Natural killer cell (primary cell): ENCODE results near the gene CD37. TPM values are rescaled to one million over a fixed set of nuclear protein-coding genes. Genes with fewer than 3 reads are reported as not detected.
A peak's percentile ranks its signal among the peaks of the same experiment; 100 is the strongest.
"Not testable (repeated sequence)": the region's sequence is repeated elsewhere in the genome, so short reads cannot be mapped to it uniquely, and the experiment has no call there.

Source experiments
- ATAC-seq, 3 donors: fragments of 150-1000 bp in 2 of 3; fragments of 200-7000 bp in 1 of 3; cut with Tn5 transposase; 1 replicate in 1 of 3; 2 replicates in 2 of 3; pipeline ENCODE4 v1.10.0; 2021; ENCODE audit warnings: mild to moderate bottlenecking in 2 of 3, moderate library complexity in 2 of 3
- DNase-seq, 2 donors: peaks; one replicate each; pipeline versions ENCODE4 v3.0.0 to v3.0.0-alpha.2; 2013 to 2021; ENCODE audit warnings: mixed read lengths in 1 of 2
- H3K27ac ChIP-seq: one replicate; pipeline ENCODE4 v1.5.1; 2013; ENCODE audit warnings: mild to moderate bottlenecking, low read length
- H3K27me3 ChIP-seq: one replicate; pipeline ENCODE4 v1.6.1; 2013; ENCODE audit warnings: low read length; ENCODE audit not compliant: control insufficient read depth, insufficient read depth
- H3K36me3 ChIP-seq: one replicate; pipeline ENCODE4 v1.6.1; 2013; ENCODE audit warnings: low read length; ENCODE audit not compliant: control insufficient read depth, insufficient read depth
- H3K4me1 ChIP-seq: one replicate; pipeline ENCODE4 v1.6.1; 2013; ENCODE audit warnings: low read length; ENCODE audit not compliant: control insufficient read depth, insufficient read depth
- H3K4me3 ChIP-seq: one replicate; pipeline ENCODE4 v1.5.1; 2013; ENCODE audit warnings: low read length
- H3K9me3 ChIP-seq: one replicate; pipeline ENCODE4 v1.6.1; 2013; ENCODE audit warnings: low read length; ENCODE audit not compliant: control insufficient read depth, insufficient read depth
- H3K27ac Mint-ChIP-seq, 2 donors: one replicate each; pipeline ENCODE4 v1.8.0; 2022; ENCODE audit warnings: mild to moderate bottlenecking in 2 of 2, mixed read lengths in 2 of 2, moderate library complexity in 1 of 2
- H3K27me3 Mint-ChIP-seq, 2 donors: one replicate each; pipeline ENCODE4 v1.8.0; 2022; ENCODE audit warnings: low read depth in 2 of 2, mixed read lengths in 2 of 2
- H3K36me3 Mint-ChIP-seq: one replicate; pipeline ENCODE4 v1.8.0; 2022; ENCODE audit warnings: mixed read lengths
- H3K4me1 Mint-ChIP-seq, 2 donors: one replicate each; pipeline ENCODE4 v1.8.0; 2022; ENCODE audit warnings: mixed read lengths in 2 of 2
- H3K4me3 Mint-ChIP-seq: one replicate; pipeline ENCODE4 v1.8.0; 2022; ENCODE audit warnings: mild to moderate bottlenecking, moderate library complexity, mixed read lengths
- H3K9me3 Mint-ChIP-seq, 2 donors: one replicate each; pipeline ENCODE4 v1.8.0; 2022; ENCODE audit warnings: mixed read lengths in 2 of 2
- WGBS: methylation state at CpG from one replicate; pipeline ENCODE4 v1.1.7; 2013; ENCODE audit warnings: missing lambda C conversion rate; ENCODE audit not compliant: insufficient coverage; 5-methylcytosine and 5-hydroxymethylcytosine counted together
- intact Hi-C: fragments of 100-400 bp; cut with micrococcal nuclease; formaldehyde crosslinking; loops from one replicate; pipeline ENCODE4 v1.14.2; 2022
- total RNA-seq, 4 donors: library from RNA; stranded (reverse); fragments of 120-200 nt in 1 of 4; gene quantifications; one replicate each; pipeline versions ENCODE4 v1.2.3 to v1.2.4, GENCODE V29; 2013 to 2022
- TF ChIP-seq, protein P1 (sequence below): fragments of 200-600 bp; IDR thresholded peaks from one replicate; pipeline ENCODE4 v1.8.0; 2022; ENCODE audit warnings: antibody characterized with exemption

Gene CD37
- total RNA-seq, 3 donors from 2014 or later (not counting 1 experiment from before 2014, with no cell fraction given), result 322 to 392 (median 359) TPM

DNA sequence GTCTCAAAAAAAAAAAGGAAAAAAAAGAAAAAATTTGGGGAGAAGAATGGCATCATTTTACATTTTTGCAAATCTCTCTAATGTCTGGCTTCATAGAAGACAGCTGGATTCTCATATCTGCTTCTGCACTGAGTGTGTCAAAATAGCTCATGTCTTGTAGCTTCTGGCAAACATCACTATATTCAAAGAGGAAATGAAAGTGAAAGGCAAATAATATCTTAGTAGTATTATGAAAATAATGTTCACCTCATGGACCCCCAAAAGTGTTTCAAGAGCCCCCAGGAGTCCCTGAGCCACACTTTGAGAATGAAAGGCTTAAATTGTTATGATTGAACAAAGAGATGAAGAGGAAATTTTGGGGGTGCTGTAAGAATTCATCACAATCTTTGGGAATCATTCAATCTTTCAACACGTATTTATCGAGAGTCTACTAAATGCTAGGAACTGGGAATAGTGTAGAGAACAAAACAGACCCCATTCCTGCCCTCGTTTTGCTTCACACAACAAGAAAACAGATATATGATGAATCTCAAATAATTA lies 9.0 kb upstream of the CD37 start:
- Histone ChIP-seq H3K4me3 (no peak overlapping the region), H3K27ac (peak overlapping the region; percentile 49), H3K36me3 (peaks cover 12% of the 10 kb centered on the region), H3K9me3 (no peaks in the 10 kb centered on the region), H3K4me1 (peaks cover 17% of the 10 kb centered on the region), H3K27me3 (no peaks in the 10 kb centered on the region)
- H3K4me1 Mint-ChIP-seq, result peaks cover 21 to 30% of the 10 kb centered on the region in 2 donors
- DNase-seq (no peak), ATAC-seq (no peak)
- no CpG with 5 or more reads among the region's 3 CpGs for WGBS
- H3K9me3 Mint-ChIP-seq, result no peaks in the 10 kb centered on the region
- TF ChIP-seq, protein P1, sequence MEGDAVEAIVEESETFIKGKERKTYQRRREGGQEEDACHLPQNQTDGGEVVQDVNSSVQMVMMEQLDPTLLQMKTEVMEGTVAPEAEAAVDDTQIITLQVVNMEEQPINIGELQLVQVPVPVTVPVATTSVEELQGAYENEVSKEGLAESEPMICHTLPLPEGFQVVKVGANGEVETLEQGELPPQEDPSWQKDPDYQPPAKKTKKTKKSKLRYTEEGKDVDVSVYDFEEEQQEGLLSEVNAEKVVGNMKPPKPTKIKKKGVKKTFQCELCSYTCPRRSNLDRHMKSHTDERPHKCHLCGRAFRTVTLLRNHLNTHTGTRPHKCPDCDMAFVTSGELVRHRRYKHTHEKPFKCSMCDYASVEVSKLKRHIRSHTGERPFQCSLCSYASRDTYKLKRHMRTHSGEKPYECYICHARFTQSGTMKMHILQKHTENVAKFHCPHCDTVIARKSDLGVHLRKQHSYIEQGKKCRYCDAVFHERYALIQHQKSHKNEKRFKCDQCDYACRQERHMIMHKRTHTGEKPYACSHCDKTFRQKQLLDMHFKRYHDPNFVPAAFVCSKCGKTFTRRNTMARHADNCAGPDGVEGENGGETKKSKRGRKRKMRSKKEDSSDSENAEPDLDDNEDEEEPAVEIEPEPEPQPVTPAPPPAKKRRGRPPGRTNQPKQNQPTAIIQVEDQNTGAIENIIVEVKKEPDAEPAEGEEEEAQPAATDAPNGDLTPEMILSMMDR, result no peak
- no peaks in the 10 kb centered on the region for H3K27me3 Mint-ChIP-seq
- H3K36me3 Mint-ChIP-seq, result peaks cover 8% of the 10 kb centered on the region
- intact Hi-C loops, result no loop called here
- H3K4me3 Mint-ChIP-seq, result no peak overlapping the region
- H3K27ac Mint-ChIP-seq, result no peak overlapping the region

DNA sequence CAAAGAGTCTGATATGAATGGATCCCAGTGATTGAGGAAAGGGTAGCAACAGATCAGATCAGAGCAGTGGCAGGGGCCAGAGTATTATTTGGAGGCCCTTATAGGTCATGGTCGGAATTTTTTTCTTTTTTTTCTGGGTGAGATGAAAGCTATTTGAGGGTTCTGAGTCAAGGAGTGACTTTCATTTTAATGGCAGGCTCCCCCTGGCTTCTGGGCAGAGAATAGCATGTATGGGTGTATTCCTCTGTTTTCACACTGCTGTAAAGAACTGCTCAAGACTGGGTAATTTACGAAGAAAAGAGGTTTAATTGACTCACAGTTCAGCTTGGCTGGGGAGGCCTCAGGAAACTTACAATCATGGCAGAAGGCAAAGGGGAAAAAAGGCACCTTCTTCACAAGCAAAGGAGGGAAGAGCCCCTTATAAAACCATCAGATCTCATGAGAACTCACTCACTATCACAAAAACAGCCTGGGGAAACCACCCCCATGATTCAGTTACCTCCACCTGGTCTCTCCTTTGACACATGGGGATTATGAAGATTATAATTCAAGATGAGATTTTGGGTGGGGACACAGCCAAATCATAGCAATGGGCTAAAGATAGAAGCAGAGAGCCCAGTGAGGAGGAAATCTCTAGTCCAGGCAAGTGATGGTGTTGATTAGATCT lies 7.2 kb upstream of the CD37 start:
- peak overlapping the region; percentile 4 to 42 for H3K27ac Mint-ChIP-seq
- Histone ChIP-seq H3K27ac (peak overlapping the region; percentile 9), H3K4me3 (no peak overlapping the region), H3K4me1 (peaks cover 32% of the 10 kb centered on the region), H3K27me3 (no peaks in the 10 kb centered on the region), H3K9me3 (no peaks in the 10 kb centered on the region), H3K36me3 (peaks cover 12% of the 10 kb centered on the region)
- WGBS, result 29% methylated on average over 2 of the region's 2 CpGs
- ATAC-seq, result peak; percentile 70 to 75 (median 72)
- TF ChIP-seq, protein P1, result peak; percentile 80
- peaks cover 32 to 47% of the 10 kb centered on the region in 2 donors for H3K4me1 Mint-ChIP-seq
- no peak overlapping the region for H3K4me3 Mint-ChIP-seq
- no peaks in the 10 kb centered on the region for H3K27me3 Mint-ChIP-seq
- peaks cover 8% of the 10 kb centered on the region for H3K36me3 Mint-ChIP-seq
- intact Hi-C loops, result no loop called here
- H3K9me3 Mint-ChIP-seq, result no peaks in the 10 kb centered on the region
- peak in 1 of 2 donors; percentile 66 for DNase-seq

DNA sequence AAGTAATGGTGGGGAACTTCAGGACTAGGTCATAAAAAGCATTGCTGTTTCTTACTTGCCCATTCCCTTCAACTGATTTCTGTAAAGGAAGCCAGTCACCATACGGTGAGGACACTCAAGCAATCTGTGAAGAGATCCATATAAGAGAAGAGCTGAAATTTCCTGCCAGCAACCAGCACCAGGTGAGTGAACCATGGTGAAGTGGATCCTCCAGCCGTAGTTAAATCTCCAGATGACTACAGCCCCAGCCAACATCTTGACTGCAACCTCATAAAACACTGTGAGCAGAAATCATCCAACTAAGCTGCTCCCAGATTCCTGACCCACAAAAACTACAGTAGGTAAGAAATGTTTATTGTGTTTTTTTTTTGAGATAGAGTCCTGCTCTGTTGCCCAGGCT lies 6.5 kb upstream of the CD37 start:
- H3K27me3 ChIP-seq, result no peaks in the 10 kb centered on the region
- Mint-ChIP-seq H3K4me3 (no peak overlapping the region), H3K4me1 (peaks cover 40 to 55% of the 10 kb centered on the region in 2 donors), H3K27me3 (no peaks in the 10 kb centered on the region), H3K27ac (peak overlapping the region in 1 of 2 donors; percentile 42), H3K36me3 (peaks cover 8% of the 10 kb centered on the region), H3K9me3 (no peaks in the 10 kb centered on the region)
- H3K4me1 ChIP-seq, result peaks cover 40% of the 10 kb centered on the region
- peak overlapping the region; percentile 3 for H3K27ac ChIP-seq
- H3K4me3 ChIP-seq, result no peak overlapping the region
- 81% methylated on average over 2 of the region's 2 CpGs for WGBS
- intact Hi-C loops, result no loop called here
- DNase-seq (no peak), ATAC-seq (no peak)
- H3K9me3 ChIP-seq, result no peaks in the 10 kb centered on the region
- TF ChIP-seq, protein P1, result no peak
- peaks cover 12% of the 10 kb centered on the region for H3K36me3 ChIP-seq

DNA sequence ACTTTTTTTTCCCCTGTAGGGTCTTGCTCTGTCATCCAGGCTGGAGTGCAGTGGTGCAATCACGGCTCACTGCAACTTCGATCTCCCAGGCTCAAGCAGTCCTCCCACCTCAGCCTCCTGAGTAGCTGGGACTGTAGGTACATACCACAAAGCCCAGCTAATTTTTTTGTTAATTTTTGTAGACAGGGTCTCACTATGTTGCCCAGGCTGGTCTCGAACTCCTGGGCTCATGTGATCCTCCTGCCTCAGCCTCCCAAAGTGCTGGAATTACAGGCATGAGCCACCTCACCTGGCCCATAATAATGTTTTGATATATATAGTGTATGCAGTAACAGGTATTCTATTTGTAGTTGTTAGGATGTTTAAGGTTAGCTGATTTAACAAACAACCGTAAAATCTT lies 4.0 kb upstream of the CD37 start:
- peaks cover 12% of the 10 kb centered on the region for H3K36me3 ChIP-seq
- H3K27me3 ChIP-seq, H3K9me3 ChIP-seq, H3K9me3 Mint-ChIP-seq, intact Hi-C loops, ATAC-seq, H3K27ac ChIP-seq, DNase-seq, H3K27me3 Mint-ChIP-seq, H3K4me3 ChIP-seq, H3K36me3 Mint-ChIP-seq, H3K4me3 Mint-ChIP-seq: not testable (repeated sequence)
- Mint-ChIP-seq H3K27ac (peak overlapping the region in 1 of 2 donors; percentile 98), H3K4me1 (peaks cover 64 to 72% of the 10 kb centered on the region in 2 donors)
- H3K4me1 ChIP-seq, result peaks cover 49% of the 10 kb centered on the region
- WGBS, result 100% methylated on average over 3 of the region's 4 CpGs
